Lower leg skin (tissue), 3 donors: ENCODE results near the gene GATB.

Experiments
- POLR2A ChIP-seq, 2 donors: fragments of 450-650 bp; IDR thresholded peaks; one replicate each; pipeline ENCODE4 v1.6.1; 2016 to 2017; ENCODE audit warnings: antibody characterized with exemption in 2 of 2, mild to moderate bottlenecking in 1 of 2, moderate library complexity in 1 of 2
- TF ChIP-seq, protein P1 (sequence below), 3 donors: fragments of 450-650 bp; IDR thresholded peaks; one replicate each; pipeline ENCODE4 v1.5.1; 2016; ENCODE audit warnings: antibody characterized with exemption in 3 of 3, mild to moderate bottlenecking in 3 of 3, moderate library complexity in 2 of 3

DNA sequence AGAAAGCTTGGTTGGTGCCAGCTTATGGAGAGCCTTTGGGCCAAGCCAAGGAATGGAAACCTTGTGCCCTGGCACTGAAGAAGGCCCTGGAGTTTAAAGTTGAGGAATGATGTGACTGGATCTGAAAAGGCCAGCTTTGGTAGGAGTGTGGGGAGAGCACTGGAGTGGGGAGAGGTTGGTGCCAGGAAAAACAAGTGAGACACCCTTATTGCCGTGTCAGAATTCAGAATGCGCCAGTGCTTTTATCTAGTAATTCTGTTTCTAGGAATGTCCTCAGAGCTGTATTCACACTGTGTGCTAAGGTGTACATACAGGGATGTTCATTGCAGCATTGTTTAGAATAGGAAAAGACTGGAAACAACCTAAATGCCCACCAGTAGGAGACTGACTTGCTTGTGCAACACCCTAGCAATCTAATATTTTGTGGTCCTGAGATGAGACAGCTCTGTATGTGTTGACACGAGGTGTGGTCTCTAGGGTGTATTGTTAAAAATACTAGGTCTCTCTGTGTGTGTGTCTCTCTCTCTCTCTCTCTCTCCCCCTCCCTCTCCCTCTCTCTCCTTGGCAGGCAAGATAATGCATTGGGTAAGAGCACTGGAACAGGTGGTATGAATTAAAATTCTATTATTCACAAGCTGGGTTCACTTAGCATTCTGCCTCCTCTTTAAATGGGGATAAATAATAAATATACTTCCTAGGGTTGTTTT lies 107.8 kb downstream of the GATB start:
- TF ChIP-seq, protein P1, sequence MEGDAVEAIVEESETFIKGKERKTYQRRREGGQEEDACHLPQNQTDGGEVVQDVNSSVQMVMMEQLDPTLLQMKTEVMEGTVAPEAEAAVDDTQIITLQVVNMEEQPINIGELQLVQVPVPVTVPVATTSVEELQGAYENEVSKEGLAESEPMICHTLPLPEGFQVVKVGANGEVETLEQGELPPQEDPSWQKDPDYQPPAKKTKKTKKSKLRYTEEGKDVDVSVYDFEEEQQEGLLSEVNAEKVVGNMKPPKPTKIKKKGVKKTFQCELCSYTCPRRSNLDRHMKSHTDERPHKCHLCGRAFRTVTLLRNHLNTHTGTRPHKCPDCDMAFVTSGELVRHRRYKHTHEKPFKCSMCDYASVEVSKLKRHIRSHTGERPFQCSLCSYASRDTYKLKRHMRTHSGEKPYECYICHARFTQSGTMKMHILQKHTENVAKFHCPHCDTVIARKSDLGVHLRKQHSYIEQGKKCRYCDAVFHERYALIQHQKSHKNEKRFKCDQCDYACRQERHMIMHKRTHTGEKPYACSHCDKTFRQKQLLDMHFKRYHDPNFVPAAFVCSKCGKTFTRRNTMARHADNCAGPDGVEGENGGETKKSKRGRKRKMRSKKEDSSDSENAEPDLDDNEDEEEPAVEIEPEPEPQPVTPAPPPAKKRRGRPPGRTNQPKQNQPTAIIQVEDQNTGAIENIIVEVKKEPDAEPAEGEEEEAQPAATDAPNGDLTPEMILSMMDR (IDR thresholded peaks at IDR 0.05): no peak
- no peak for TF ChIP-seq POLR2A (IDR thresholded peaks at IDR 0.05)
